ENCODE data around the gene CMTM4. TPM values are rescaled to one million over a fixed set of nuclear protein-coding genes. Genes with fewer than 3 reads are reported as not detected.
"Not testable (repeated sequence)": the region's sequence is repeated elsewhere in the genome, so short reads cannot be mapped to it uniquely, and the experiment has no call there.

CMTM4 gene
- total and polyA plus RNA-seq, 3 experiments from 2014 or later = 0.20 to 4.4 (median 4.1) TPM

DNA sequence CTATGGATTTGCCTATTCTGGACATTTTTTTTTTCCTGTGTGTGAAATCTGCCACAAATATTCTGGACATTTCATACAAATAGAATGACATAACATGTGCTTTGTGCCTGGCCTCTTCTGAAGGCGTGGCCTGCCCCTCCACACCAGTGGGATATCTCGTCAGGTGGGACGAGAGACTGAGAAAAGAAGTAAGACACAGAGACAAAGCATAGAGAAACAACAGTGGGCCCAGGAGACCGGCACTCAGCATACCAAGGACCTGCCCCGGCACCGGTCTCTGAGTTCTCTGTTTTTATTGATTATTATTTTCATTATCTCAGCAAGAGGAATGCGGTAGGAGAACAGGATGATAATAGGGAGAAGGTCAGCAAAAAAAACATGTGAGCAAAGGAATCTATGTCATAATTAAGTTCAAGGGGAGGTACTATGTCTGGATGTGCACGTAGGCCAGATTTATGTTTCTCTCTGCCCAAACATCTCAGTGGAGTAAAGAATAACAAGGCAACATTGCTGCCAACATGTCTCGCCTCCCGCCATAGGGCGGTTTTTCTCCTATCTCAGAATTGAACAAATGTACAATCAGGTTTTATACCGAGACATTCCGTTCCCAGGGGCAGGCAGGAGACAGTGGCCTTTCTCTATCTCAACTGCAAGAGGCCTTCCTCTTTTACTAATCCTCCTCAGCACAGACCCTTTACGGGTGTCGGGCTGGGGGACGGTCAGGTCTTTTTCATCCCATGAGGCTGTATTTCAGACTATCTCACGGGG is 68.7 kb downstream of the CMTM4 start:
- H3K36me3 Mint-ChIP-seq; H3K9me3 ChIP-seq (ENCODE audit: low read length); H3K4me3 Mint-ChIP-seq; H3K36me3 ChIP-seq (ENCODE audit: insufficient read depth, low read length); H3K27ac ChIP-seq (ENCODE audit: low read depth, low read length); H3K4me3 ChIP-seq (ENCODE audit: low read length); H3K4me1 ChIP-seq (ENCODE audit: insufficient read depth, low read length); H3K27me3 Mint-ChIP-seq; CTCF ChIA-PET; H3K9me3 Mint-ChIP-seq; H3K27me3 ChIP-seq (ENCODE audit: insufficient read depth, low read length, poor library complexity, severe bottlenecking); H3K4me1 Mint-ChIP-seq; POLR2A ChIA-PET; DNase-seq: not testable (repeated sequence)
- peak overlapping the region in 1 of 8 donors; percentile 0 for H3K27ac Mint-ChIP-seq

DNA sequence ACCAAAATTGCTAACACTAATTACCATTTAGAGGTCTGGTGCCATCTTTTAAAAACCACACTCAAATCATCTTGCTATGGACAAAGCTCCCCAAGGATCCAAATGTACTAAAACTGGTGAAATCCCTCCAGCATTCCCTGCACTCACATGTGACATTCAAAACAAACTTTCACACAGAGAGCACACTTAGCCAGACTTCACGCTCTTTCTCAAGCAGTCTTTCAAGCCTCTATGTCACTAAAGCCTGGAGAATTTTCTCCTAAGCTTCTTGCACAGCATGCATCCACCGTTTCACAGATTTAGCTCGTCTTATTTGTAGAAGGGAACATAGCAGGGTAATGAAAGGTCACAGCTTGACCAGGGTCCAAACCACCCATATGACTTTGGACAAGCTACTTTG is 72.8 kb downstream of the CMTM4 start:
- H3K4me3 Mint-ChIP-seq = no peak overlapping the region
- H3K27ac ChIP-seq (ENCODE audit: low read depth, low read length) = no peak overlapping the region
- H3K4me1 ChIP-seq (ENCODE audit: insufficient read depth, low read length) = no peaks in the 10 kb centered on the region
- no peaks in the 10 kb centered on the region for H3K9me3 Mint-ChIP-seq
- no peaks in the 10 kb centered on the region for H3K36me3 ChIP-seq (ENCODE audit: insufficient read depth, low read length)
- no peak overlapping the region for H3K4me3 ChIP-seq (ENCODE audit: low read length)
- peaks cover 0 to 4% of the 10 kb centered on the region in 2 donors for H3K27me3 Mint-ChIP-seq
- H3K27me3 ChIP-seq (ENCODE audit: insufficient read depth, low read length, poor library complexity, severe bottlenecking) = no peaks in the 10 kb centered on the region
- H3K4me1 Mint-ChIP-seq = peaks cover 0 to 6% (median 0%) of the 10 kb centered on the region in 3 donors
- H3K36me3 Mint-ChIP-seq = no peaks in the 10 kb centered on the region
- no peak for DNase-seq
- ChIA-PET POLR2A (no interaction called here), CTCF (interaction anchor here (1.1 to 2.5 kb wide), 2 partner anchors 15 to 27 kb away, joined by 4 to 11 read pairs; no protein-coding TSS in a partner anchor)
- H3K27ac Mint-ChIP-seq = no peak overlapping the region
- no peaks in the 10 kb centered on the region for H3K9me3 ChIP-seq (ENCODE audit: low read length)

DNA sequence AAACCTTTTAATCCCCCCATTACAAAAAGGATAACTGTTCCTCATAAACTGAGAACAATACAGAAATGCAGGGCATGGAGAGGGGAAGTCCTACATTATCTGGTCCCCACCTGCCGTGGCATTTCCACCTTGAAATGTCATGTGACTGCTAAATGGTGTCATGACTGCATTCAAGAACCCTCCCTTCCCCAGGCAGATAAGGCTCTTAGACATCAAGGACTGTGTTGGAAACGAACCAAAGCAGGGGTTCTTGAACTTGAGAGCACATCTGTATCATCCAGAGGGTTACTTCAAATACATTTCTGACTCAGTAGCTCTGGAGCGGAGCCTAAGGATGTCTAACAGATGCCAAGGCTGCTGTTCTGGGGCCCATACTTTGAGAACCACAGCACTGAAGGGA is 73.7 kb downstream of the CMTM4 start:
- Histone ChIP-seq H3K36me3 (ENCODE audit: insufficient read depth, low read length) (no peaks in the 10 kb centered on the region), H3K9me3 (ENCODE audit: low read length) (no peaks in the 10 kb centered on the region), H3K4me3 (ENCODE audit: low read length) (no peak overlapping the region), H3K27me3 (ENCODE audit: insufficient read depth, low read length, poor library complexity, severe bottlenecking) (no peaks in the 10 kb centered on the region), H3K4me1 (ENCODE audit: insufficient read depth, low read length) (no peaks in the 10 kb centered on the region), H3K27ac (ENCODE audit: low read depth, low read length) (no peak overlapping the region)
- POLR2A ChIA-PET = no interaction called here
- peaks cover 0 to 6% (median 0%) of the 10 kb centered on the region in 3 donors for H3K4me1 Mint-ChIP-seq
- CTCF ChIA-PET = interaction anchor here (1.1 kb wide), 1 partner anchor 28 kb away, joined by 4 read pairs; no protein-coding TSS in a partner anchor
- DNase-seq = no peak
- H3K4me3 Mint-ChIP-seq = no peak overlapping the region
- H3K36me3 Mint-ChIP-seq = no peaks in the 10 kb centered on the region
- no peaks in the 10 kb centered on the region for H3K9me3 Mint-ChIP-seq
- peaks cover 0 to 4% of the 10 kb centered on the region in 2 donors for H3K27me3 Mint-ChIP-seq
- H3K27ac Mint-ChIP-seq = peak overlapping the region in 1 of 8 donors; percentile 11

DNA sequence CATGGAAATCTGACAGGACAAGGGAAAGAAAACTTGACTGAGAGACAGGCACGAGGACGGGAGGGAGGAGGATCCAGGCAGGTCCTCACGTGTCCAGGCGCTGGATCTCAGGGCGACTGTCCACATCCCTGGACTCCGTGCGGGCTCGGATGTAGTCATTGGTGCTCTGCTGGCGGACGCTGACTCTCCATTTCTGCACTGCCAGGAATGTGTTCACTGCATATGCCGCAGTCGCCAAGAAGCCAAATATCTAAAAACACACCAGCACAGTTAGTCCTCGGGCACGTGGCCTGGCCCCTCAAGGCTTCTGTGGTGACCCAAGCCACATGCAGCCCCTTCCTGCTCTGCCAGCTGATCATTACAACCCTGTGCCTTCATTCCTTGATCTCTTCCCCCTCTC is 74.6 kb downstream of the CMTM4 start:
- CTCF ChIA-PET = no interaction called here

DNA sequence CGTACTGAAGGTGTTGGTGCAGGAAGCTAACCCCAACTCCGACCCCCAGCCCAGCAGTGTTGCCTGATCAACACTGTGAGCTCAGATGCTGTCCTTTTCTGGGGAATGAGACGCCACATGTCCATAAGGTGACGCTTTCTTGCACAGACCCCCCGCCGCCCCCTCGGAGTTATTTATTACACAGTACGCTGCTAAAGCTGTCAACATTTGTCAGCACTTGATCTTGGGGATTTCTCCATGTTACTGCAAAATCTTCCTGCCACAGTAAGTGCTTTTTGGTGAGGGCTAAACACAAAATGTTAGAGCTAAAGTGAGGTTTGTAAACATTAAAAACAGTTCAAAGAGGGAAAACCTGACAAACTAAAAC is 76.1 kb downstream of the CMTM4 start:
- DNase-seq = no peak
- Mint-ChIP-seq H3K27me3 (no peaks in the 10 kb centered on the region), H3K4me1 (peaks cover 0 to 6% (median 0%) of the 10 kb centered on the region in 3 donors), H3K4me3 (no peak overlapping the region), H3K9me3 (no peaks in the 10 kb centered on the region), H3K36me3 (no peaks in the 10 kb centered on the region), H3K27ac (no peak overlapping the region)
- H3K4me3 ChIP-seq (ENCODE audit: low read length) = no peak overlapping the region
- no peaks in the 10 kb centered on the region for H3K9me3 ChIP-seq (ENCODE audit: low read length)
- H3K27ac ChIP-seq (ENCODE audit: low read depth, low read length) = no peak overlapping the region
- H3K36me3 ChIP-seq (ENCODE audit: insufficient read depth, low read length) = no peaks in the 10 kb centered on the region
- ChIA-PET POLR2A (interaction anchor here (0.7 kb wide), 1 partner anchor 562 kb away, joined by 3 read pairs; no protein-coding TSS in a partner anchor), CTCF (interaction anchor here (0.6 to 2.5 kb wide), 2 partner anchors 12 to 43 kb away, joined by 3 to 12 read pairs; no protein-coding TSS in a partner anchor)
- H3K4me1 ChIP-seq (ENCODE audit: insufficient read depth, low read length) = no peaks in the 10 kb centered on the region
- H3K27me3 ChIP-seq (ENCODE audit: insufficient read depth, low read length, poor library complexity, severe bottlenecking) = no peaks in the 10 kb centered on the region

More for the DNA sequence above, 74.6 kb downstream of the CMTM4 start:
- Histone ChIP-seq H3K36me3 (ENCODE audit: insufficient read depth, low read length) (no peaks in the 10 kb centered on the region), H3K4me1 (ENCODE audit: insufficient read depth, low read length) (no peaks in the 10 kb centered on the region), H3K27me3 (ENCODE audit: insufficient read depth, low read length, poor library complexity, severe bottlenecking) (no peaks in the 10 kb centered on the region), H3K27ac (ENCODE audit: low read depth, low read length) (no peak overlapping the region), H3K9me3 (ENCODE audit: low read length) (no peaks in the 10 kb centered on the region), H3K4me3 (ENCODE audit: low read length) (no peak overlapping the region)
- Mint-ChIP-seq H3K4me3 (no peak overlapping the region), H3K4me1 (peaks cover 0 to 6% (median 0%) of the 10 kb centered on the region in 3 donors), H3K27ac (no peak overlapping the region), H3K36me3 (no peaks in the 10 kb centered on the region), H3K27me3 (peaks cover 0 to 4% of the 10 kb centered on the region in 2 donors), H3K9me3 (no peaks in the 10 kb centered on the region)
- POLR2A ChIA-PET = no interaction called here
- DNase-seq = no peak

DNA sequence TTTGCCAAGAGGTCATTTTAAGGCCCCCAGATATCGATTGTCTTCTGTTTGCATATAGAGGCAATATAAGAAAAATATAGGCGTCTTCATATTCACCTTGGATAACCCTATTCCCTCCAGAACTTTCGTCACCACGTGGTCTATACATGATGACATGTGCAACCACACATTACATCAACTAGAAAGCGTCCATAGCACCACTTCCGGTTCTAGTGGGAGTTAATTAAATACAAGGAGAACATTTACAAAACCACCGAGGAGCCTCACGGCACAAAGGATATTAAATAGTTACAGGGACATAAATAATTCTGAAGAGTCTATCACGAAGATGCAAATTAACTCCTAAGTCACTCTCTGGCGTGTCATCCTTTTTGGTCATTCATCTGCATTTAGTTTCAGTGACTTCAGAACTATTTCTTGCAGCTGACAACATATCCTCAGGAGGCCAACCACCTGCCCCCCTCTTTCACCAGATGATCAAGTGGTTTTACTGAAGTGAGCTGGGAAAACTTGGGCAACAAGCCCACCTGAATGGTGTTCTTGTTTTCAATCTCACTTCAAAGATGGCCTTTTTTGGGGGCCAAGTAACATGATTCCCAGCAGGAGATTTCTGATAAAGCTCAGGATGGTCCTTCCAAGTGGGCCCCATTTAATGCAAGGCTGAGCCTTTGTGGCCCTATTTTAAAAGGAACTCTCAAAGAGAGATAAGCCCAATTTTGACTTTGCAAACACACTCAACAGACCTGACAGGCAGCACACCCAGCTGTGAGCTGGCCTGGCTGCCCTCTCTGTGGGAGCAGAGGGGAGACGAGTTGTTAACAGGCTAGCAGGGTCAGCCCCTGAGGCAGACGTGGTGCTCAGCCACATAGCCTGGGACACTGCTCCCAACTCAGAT is 76.8 kb downstream of the CMTM4 start:
- no peak for DNase-seq
- H3K36me3 Mint-ChIP-seq = peaks cover 0 to 3% (median 0%) of the 10 kb centered on the region in 3 donors
- Histone ChIP-seq H3K9me3 (ENCODE audit: low read length) (no peaks in the 10 kb centered on the region), H3K27me3 (ENCODE audit: insufficient read depth, low read length, poor library complexity, severe bottlenecking) (no peaks in the 10 kb centered on the region), H3K4me1 (ENCODE audit: insufficient read depth, low read length) (no peaks in the 10 kb centered on the region), H3K36me3 (ENCODE audit: insufficient read depth, low read length) (no peaks in the 10 kb centered on the region), H3K4me3 (ENCODE audit: low read length) (no peak overlapping the region), H3K27ac (ENCODE audit: low read depth, low read length) (no peak overlapping the region)
- CTCF ChIA-PET = interaction anchor here (2.5 kb wide), 1 partner anchor 12 kb away, joined by 12 read pairs; no protein-coding TSS in a partner anchor
- H3K9me3 Mint-ChIP-seq = no peaks in the 10 kb centered on the region
- no peak overlapping the region for H3K4me3 Mint-ChIP-seq
- H3K27ac Mint-ChIP-seq = no peak overlapping the region
- no peaks in the 10 kb centered on the region for H3K27me3 Mint-ChIP-seq
- peaks cover 0 to 6% (median 0%) of the 10 kb centered on the region in 3 donors for H3K4me1 Mint-ChIP-seq
- POLR2A ChIA-PET = no interaction called here

DNA sequence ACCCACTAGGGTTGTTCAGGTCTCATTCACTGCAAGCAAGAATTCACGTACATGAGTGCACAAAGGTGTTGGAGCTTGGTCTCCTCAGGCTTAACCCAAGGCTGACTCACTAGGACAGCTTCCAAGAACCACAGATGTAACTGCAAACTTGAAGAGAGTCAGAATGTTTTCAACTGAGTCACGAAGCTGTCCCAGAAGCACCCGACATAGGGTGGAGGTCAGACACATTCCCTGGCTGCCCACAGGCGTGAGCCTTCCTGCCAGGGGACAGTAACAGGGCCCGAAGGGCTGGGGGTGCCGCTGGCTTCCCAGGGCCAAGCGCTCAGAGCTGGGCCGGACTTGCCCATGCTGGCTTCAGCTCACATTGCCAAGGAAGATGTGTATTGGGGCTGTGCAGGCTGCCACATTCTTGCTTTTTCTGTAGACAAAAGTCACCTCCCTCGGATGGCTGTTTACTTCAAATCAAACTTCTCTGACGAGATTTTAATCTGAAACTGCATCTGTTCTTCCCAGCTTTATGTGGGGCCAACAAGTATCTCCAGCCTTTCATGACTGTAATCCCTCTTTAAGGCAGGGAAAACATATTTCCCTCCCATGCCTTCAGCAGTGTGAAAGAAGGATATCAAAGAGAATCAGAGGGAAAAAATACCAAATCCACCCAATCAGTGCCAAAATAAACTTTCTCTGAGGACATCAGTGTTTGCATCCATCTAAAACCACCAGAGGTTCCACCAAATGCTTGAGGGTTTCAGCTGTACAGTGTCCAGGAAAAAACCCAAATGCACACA is 77.8 kb downstream of the CMTM4 start:
- H3K27me3 ChIP-seq (ENCODE audit: insufficient read depth, low read length, poor library complexity, severe bottlenecking) = no peaks in the 10 kb centered on the region
- Mint-ChIP-seq H3K4me3 (no peak overlapping the region), H3K36me3 (peaks cover 0 to 6% (median 0%) of the 10 kb centered on the region in 3 donors), H3K4me1 (peaks cover 0 to 6% (median 0%) of the 10 kb centered on the region in 3 donors), H3K9me3 (no peaks in the 10 kb centered on the region), H3K27ac (no peak overlapping the region), H3K27me3 (no peaks in the 10 kb centered on the region)
- DNase-seq = no peak
- no peaks in the 10 kb centered on the region for H3K9me3 ChIP-seq (ENCODE audit: low read length)
- H3K27ac ChIP-seq (ENCODE audit: low read depth, low read length) = no peak overlapping the region
- ChIA-PET CTCF (interaction anchor here (2.5 kb wide), 1 partner anchor 11 kb away, joined by 12 read pairs; no protein-coding TSS in a partner anchor), POLR2A (interaction anchor here (0.6 kb wide), 1 partner anchor 52 kb away, joined by 4 read pairs; no protein-coding TSS in a partner anchor)
- no peaks in the 10 kb centered on the region for H3K4me1 ChIP-seq (ENCODE audit: insufficient read depth, low read length)
- H3K36me3 ChIP-seq (ENCODE audit: insufficient read depth, low read length) = no peaks in the 10 kb centered on the region
- H3K4me3 ChIP-seq (ENCODE audit: low read length) = no peak overlapping the region

Data from CD8-positive, alpha-beta memory T cell (primary cell).